GM12878 (cell line): ENCODE results near the gene RMC1. TPM values are rescaled to one million over a fixed set of nuclear protein-coding genes. Genes with fewer than 3 reads are reported as not detected.

Source experiments
- ATAC-seq: fragments of 200-7000 bp; cut with Tn5 transposase; 3 replicates; pipeline ENCODE4 v1.9.1; 2020; ENCODE audit warnings: mild to moderate bottlenecking, moderate library complexity
- BruUV-seq: library from RNA; stranded (reverse); fragments of 400-500 nt; replicated peaks from 2 replicates; lab custom pipeline; 2021; lab: Mats Ljungman, UMichigan
- CTCF ChIA-PET: fragments of 300-600 bp; sonication (Branson Sonifier 250); formaldehyde crosslinking; extraction: SDS; loops from one replicate; lab custom pipeline; 2021; ENCODE audit warnings: inconsistent platforms; lab: Yijun Ruan, JAX
- POLR2A ChIA-PET: fragments of 350-600 bp; formaldehyde crosslinking; extraction: SDS; loops from one replicate; lab custom pipeline; 2021; ENCODE audit warnings: inconsistent platforms; lab: Charles Lee
- RAD21 ChIA-PET: fragments of 300-600 bp; sonication (Branson Sonifier 250); formaldehyde crosslinking; loops from one replicate; lab custom pipeline; 2023; ENCODE audit warnings: antibody characterized with exemption; ENCODE audit not compliant: unreplicated experiment; lab: Charles Lee
- SMC1A ChIA-PET: fragments of 300-600 bp; sonication (Branson Sonifier 250); formaldehyde crosslinking; loops from one replicate; lab custom pipeline; 2023; ENCODE audit not compliant: unreplicated experiment, uncharacterized antibody; lab: Charles Lee
- DNase-seq: peaks from one replicate; pipeline ENCODE4 v3.0.0-alpha.2; 2011; ENCODE audit warnings: low read depth, low spot score
- FAIRE-seq: peaks from 3 replicates; lab custom pipeline; 2011; peaks lifted over from hg19 to GRCh38; lab: Jason Lieb, UNC
- H2AFZ ChIP-seq: 2 replicates; pipeline ENCODE4 v1.6.0; 2011; ENCODE audit warnings: low read depth, low read length, control low read depth; ENCODE audit not compliant: control insufficient read depth
- H3K27ac ChIP-seq: 2 replicates; pipeline ENCODE4 v1.5.1; 2011; ENCODE audit warnings: control low read depth; ENCODE audit not compliant: control insufficient read depth, insufficient read depth
- H3K27me3 ChIP-seq, 2 experiments: replicated peaks in 1 of 2; 2 replicates each; pipeline versions ENCODE4 v1.6.0 to v1.6.1; 2011; ENCODE audit warnings: low read length in 1 of 2; ENCODE audit not compliant: control insufficient read depth in 2 of 2, insufficient read depth in 2 of 2
- H3K36me3 ChIP-seq, 2 experiments: 2 replicates each; pipeline ENCODE4 v1.5.1; 2011; ENCODE audit warnings: low read length in 1 of 2; ENCODE audit not compliant: control insufficient read depth in 2 of 2, insufficient read depth in 2 of 2
- H3K4me1 ChIP-seq: 2 replicates; pipeline ENCODE4 v1.6.1; 2011; ENCODE audit warnings: mild to moderate bottlenecking, low read length, moderate library complexity, mixed read lengths; ENCODE audit not compliant: control insufficient read depth, insufficient read depth
- H3K4me2 ChIP-seq: 2 replicates; pipeline ENCODE4 v1.6.0; 2011; ENCODE audit warnings: control low read depth; ENCODE audit not compliant: control insufficient read depth, insufficient read depth
- H3K4me3 ChIP-seq: fragments of 200-600 bp; sonication (generic); 2 replicates; pipeline ENCODE4 v1.5.1; 2016
- H3K79me2 ChIP-seq: 2 replicates; pipeline ENCODE4 v1.6.0; 2011; ENCODE audit warnings: low read length; ENCODE audit not compliant: control insufficient read depth, insufficient read depth
- H3K9ac ChIP-seq: 2 replicates; pipeline ENCODE4 v1.8.0; 2011; ENCODE audit warnings: low read length, control low read depth, mixed read lengths; ENCODE audit not compliant: control insufficient read depth, insufficient read depth
- H3K9me3 ChIP-seq: replicated peaks from 3 replicates; pipeline ENCODE4 v1.5.1; 2011; ENCODE audit warnings: mild to moderate bottlenecking, low read length; ENCODE audit not compliant: control insufficient read depth, insufficient read depth
- H4K20me1 ChIP-seq: 2 replicates; pipeline ENCODE4 v1.6.0; 2011; ENCODE audit not compliant: control insufficient read depth, insufficient read depth
- CBFB ChIP-seq: IDR thresholded peaks from 2 replicates; pipeline ENCODE4 v1.6.1; 2016; ENCODE audit warnings: antibody characterized with exemption, low read depth
- GATAD2B ChIP-seq: fragments of 450-650 bp; conservative IDR thresholded peaks from 2 replicates; pipeline ENCODE4 v1.6.1; 2017; ENCODE audit warnings: low read depth, mild to moderate bottlenecking, moderate library complexity
- HDAC6 ChIP-seq: fragments of 200-600 bp; sonication (generic); IDR thresholded peaks from one replicate; pipeline ENCODE4 v1.8.0; 2017; ENCODE audit warnings: antibody characterized with exemption; ENCODE audit not compliant: unreplicated experiment
- MTA2 ChIP-seq: fragments of 450-650 bp; IDR thresholded peaks from 2 replicates; pipeline ENCODE4 v1.6.1; 2016; ENCODE audit warnings: low read depth, mild to moderate bottlenecking, moderate library complexity
- NR2C1 ChIP-seq: fragments of 450-650 bp; IDR thresholded peaks from 2 replicates; pipeline ENCODE4 v1.6.1; 2017; ENCODE audit warnings: antibody characterized with exemption, mild to moderate bottlenecking, moderate library complexity
- SMAD5 ChIP-seq: IDR thresholded peaks from 2 replicates; pipeline ENCODE4 v1.6.1; 2016; ENCODE audit warnings: antibody characterized with exemption, low read depth
- SREBF1 ChIP-seq: IDR thresholded peaks from 2 replicates; pipeline ENCODE4 v1.6.1; 2012; ENCODE audit warnings: mild to moderate bottlenecking, low read length
- SUZ12 ChIP-seq: fragments of 200-600 bp; sonication (generic); IDR thresholded peaks from one replicate; pipeline ENCODE4 v1.6.1; 2018; ENCODE audit warnings: antibody characterized with exemption, mild to moderate bottlenecking; ENCODE audit not compliant: unreplicated experiment
- ZSCAN29 ChIP-seq: fragments of 450-650 bp; IDR thresholded peaks from 2 replicates; pipeline ENCODE4 v1.6.1; 2017; ENCODE audit warnings: mild to moderate bottlenecking, moderate library complexity
- WGBS: methylation state at CpG from one replicate; pipeline ENCODE4 v1.1.6; 2016; ENCODE audit warnings: low lambda C conversion rate; ENCODE audit not compliant: insufficient replicate concordance, insufficient coverage; ENCODE audit errors: missing lambda C conversion rate; 5-methylcytosine and 5-hydroxymethylcytosine counted together
- in situ Hi-C: fragments of 300-500 bp; cut with MboI; formaldehyde crosslinking; loops from 9 replicates; pipeline ENCODE4 v1.14.3; 2018; ENCODE audit warnings: mixed read lengths
- intact Hi-C: fragments of 100-400 bp; cut with micrococcal nuclease; formaldehyde crosslinking; loops from one replicate; pipeline ENCODE4 v1.14.2; 2022; ENCODE audit not compliant: unreplicated experiment
- polyA plus RNA-seq, 11 experiments: library from polyadenylated mRNA; depleted of rRNA in 4 of 11; unstranded in 6 of 11; stranded (reverse) in 5 of 11; fragments of >200 nt; fragmentation: Nextera tagmentation in 4 of 11; fragmentation: Illumina TruSeq in 1 of 11; extraction: Ambion mirVana in 4 of 11; extraction: Trizol in 1 of 11; gene quantifications; 1 replicate in 1 of 11; 2 replicates in 10 of 11; pipeline versions ENCODE4 v1.2.1 to v1.2.3, GENCODE V29; 2011 to 2016; ENCODE audit warnings: inconsistent platforms in 2 of 11, missing spikeins in 2 of 11, low read depth in 1 of 11
- total RNA-seq, 4 experiments: library from RNA; depleted of rRNA in 3 of 4; stranded (reverse); fragments of >200 nt in 3 of 4; fragmentation: Illumina TruSeq in 1 of 4; extraction: Trizol in 1 of 4; gene quantifications; 2 replicates each; pipeline versions ENCODE4 v1.2.1 to v1.2.3, GENCODE V29; 2013 to 2021

RMC1 gene
- total and polyA plus RNA-seq, 10 of the 15 experiments (the other 5 are each of a cell fraction or from before 2014, with no cell fraction given) = 8.4 to 57.6 (median 42.5) TPM

GRCh38 chr18:23528580-23529472 lies 25.5 kb downstream of the RMC1 start:
- H3K9ac ChIP-seq = no peak overlapping the region
- ATAC-seq = no peak
- RAD21 ChIA-PET = no interaction called here
- no peak overlapping the region for H3K27ac ChIP-seq
- no peak overlapping the region for H3K4me2 ChIP-seq
- H3K4me3 ChIP-seq = no peak overlapping the region
- peaks cover 33 to 58% of the 10 kb centered on the region in 2 experiments for H3K36me3 ChIP-seq
- CTCF ChIA-PET = interaction anchor here (0.6 to 3.5 kb wide), 2 partner anchors 13 kb away, joined by 4 to 15 read pairs; no protein-coding TSS in a partner anchor
- H4K20me1 ChIP-seq = no peaks in the 10 kb centered on the region
- TF ChIP-seq MTA2 (no peak), NR2C1 (no peak), SMAD5 (no peak), ZSCAN29 (no peak), CBFB (no peak), SUZ12 (no peak), SREBF1 (no peak), HDAC6 (no peak), GATAD2B (no peak)
- 90% methylated on average over 20 of the region's 20 CpGs for WGBS
- in situ Hi-C loops (no loop called here), intact Hi-C loops (no loop called here)
- SMC1A ChIA-PET = interaction anchor here (0.6 to 1.5 kb wide), 2 partner anchors 12 to 425 kb away, joined by 3 read pairs; no protein-coding TSS in a partner anchor
- no peaks in the 10 kb centered on the region for H3K79me2 ChIP-seq
- H2AFZ ChIP-seq = no peak overlapping the region
- POLR2A ChIA-PET = no interaction called here
- no peaks in the 10 kb centered on the region for H3K9me3 ChIP-seq
- no peak for FAIRE-seq
- H3K4me1 ChIP-seq = peaks cover 3% of the 10 kb centered on the region
- no peaks in the 10 kb centered on the region for H3K27me3 ChIP-seq
- no TSS peak for BruUV-seq
- no peak for DNase-seq
